GM10248 (cell line): ENCODE measurements around the gene MAZ.

Experiments
- CTCF ChIA-PET: fragments of 300-600 bp; sonication (Branson Sonifier 250); formaldehyde crosslinking; extraction: SDS; loops from one replicate; lab custom pipeline; 2021; ENCODE audit warnings: antibody characterized with exemption; lab: Yijun Ruan, JAX
- POLR2A ChIA-PET: fragments of 350-650 bp; sonication (Branson Sonifier 250); formaldehyde crosslinking; extraction: SDS; loops from one replicate; lab custom pipeline; 2020; ENCODE audit warnings: antibody characterized with exemption; lab: Yijun Ruan, JAX
- DNase-seq: peaks from one replicate; pipeline ENCODE4 v3.0.0; 2012; ENCODE audit errors: extremely low spot score
- CTCF ChIP-seq: IDR thresholded peaks from 2 replicates; pipeline ENCODE4 v1.5.1; 2012; ENCODE audit warnings: mild to moderate bottlenecking, low read depth; ENCODE audit errors: extremely low read depth, missing control alignments, control extremely low read depth

Gene MAZ

GRCh38 chr16:29841631-29842030, 35.3 kb downstream of the MAZ start:
- no peak for TF ChIP-seq CTCF
- no peak for DNase-seq
- ChIA-PET CTCF (interaction anchor here (0.7 to 1.4 kb wide), 2 partner anchors 21 to 34 kb away, joined by 4 read pairs; partner anchors contain the start of gene MVP), POLR2A (no interaction called here)

- ChIA-PET CTCF (no interaction called here), POLR2A (interaction anchor here (0.5 kb wide), 1 partner anchor 161 kb away, joined by 4 read pairs; no protein-coding TSS in a partner anchor)
- TF ChIP-seq CTCF: no peak
- DNase-seq: no peak
These were observed 36.5 kb downstream of the MAZ start for GRCh38 chr16:29842732-29843346.

GRCh38 chr16:29843931-29844330, 37.6 kb downstream of the MAZ start:
- POLR2A ChIA-PET: no interaction called here
- no peak for DNase-seq
- TF ChIP-seq CTCF: no peak
- CTCF ChIA-PET: interaction anchor here (1.0 kb wide), 1 partner anchor 9 kb away, joined by 5 read pairs; no protein-coding TSS in a partner anchor

GRCh38 chr16:29844575-29845331, 38.4 kb downstream of the MAZ start:
- no peak for TF ChIP-seq CTCF
- POLR2A ChIA-PET: no interaction called here
- CTCF ChIA-PET: interaction anchor here (1.0 to 2.1 kb wide), 3 partner anchors 10 to 29 kb away, joined by 4 to 5 read pairs (median 5); partner anchors contain the start of gene PAGR1
- no peak for DNase-seq

GRCh38 chr16:29845656-29846055, 39.3 kb downstream of the MAZ start:
- POLR2A ChIA-PET: no interaction called here

More at GRCh38 chr16:29845656-29846055, 39.3 kb downstream of the MAZ start:
- no peak for DNase-seq
- CTCF ChIA-PET: interaction anchor here (1.3 to 2.1 kb wide), 4 partner anchors 16 to 871 kb away, joined by 3 to 5 read pairs (median 4); partner anchors contain the start of genes PAGR1 and SPNS1
- TF ChIP-seq CTCF: no peak
